ENCODE data around the gene LMLN.
"Not testable (repeated sequence)": the region's sequence is repeated elsewhere in the genome, so short reads cannot be mapped to it uniquely, and the experiment has no call there.

The LMLN gene

GRCh38 chr3:198081421-198081844, 121.4 kb downstream of the LMLN start:
- DNase-seq = no peak

- DNase-seq = not testable (repeated sequence)
These were observed 122.2 kb downstream of the LMLN start for GRCh38 chr3:198082226-198082625.

DNA sequence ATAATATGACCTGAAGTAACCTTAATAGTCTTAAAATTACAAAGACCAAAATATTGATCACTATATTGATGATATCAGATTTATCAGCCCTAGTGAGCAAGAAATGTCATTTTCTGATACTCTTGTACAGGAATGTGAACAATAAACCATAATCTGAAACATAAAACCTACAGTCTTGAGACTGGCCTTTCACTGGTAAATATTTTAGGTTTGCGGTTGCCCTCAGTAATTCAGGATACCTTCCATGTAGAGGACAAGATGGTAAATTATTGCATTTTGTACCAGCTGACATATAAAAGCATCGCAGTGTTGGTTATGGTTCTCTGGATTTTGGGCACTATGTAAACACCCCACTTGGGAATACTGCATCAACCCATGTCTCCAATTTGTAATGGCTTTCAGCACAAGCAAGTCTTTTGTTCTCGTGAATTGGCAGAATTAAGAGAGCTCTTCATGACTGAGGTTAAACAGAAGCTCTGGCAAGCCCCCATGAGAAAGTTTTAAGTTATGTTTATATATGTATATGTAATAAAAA, 128.5 kb downstream of the LMLN start:
- no peak for DNase-seq

DNA sequence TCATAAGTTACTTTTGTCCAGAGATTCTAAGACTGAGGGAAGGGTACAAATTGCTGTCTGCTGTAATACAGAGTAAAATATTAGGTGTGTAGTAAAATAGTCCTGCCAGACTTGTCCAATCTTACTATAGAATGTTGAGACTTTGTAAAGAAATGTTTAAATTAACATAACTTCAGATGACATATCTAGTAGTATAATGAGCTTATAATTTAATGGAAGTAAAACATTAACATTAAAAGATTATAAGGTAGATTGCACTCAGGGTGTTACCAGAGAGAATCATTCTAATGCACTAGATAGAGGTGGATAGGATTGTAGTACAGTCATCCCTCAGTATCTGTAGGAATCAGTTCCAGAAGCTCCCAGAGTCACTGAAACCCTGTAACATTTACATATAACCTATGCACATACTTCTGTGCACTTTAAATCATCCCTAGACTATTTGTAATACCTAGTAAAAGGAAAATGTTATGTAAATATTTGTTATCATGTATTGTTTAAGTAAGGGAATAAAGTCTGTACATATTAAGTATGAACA, 130.8 kb downstream of the LMLN start:
- DNase-seq = no peak

DNA sequence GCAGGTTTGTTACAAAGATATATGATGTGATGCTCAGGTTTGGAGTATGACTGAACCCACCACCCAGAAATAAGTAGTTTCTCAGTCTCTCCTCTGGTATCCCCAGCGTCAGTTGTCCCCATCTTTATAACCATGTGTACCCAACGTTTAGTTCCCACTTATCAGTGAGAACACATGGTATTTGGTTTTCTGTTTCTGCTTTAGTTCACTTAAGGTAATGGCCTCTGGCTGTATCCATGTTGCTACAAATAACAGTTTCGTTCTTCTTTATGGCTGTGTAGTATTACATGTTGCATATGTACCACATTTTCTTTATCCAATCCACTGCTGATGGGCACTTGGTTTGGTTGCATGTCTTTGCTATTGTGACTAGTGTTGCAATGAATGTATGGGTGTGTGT, 132.3 kb downstream of the LMLN start:
- no peak for DNase-seq

DNA sequence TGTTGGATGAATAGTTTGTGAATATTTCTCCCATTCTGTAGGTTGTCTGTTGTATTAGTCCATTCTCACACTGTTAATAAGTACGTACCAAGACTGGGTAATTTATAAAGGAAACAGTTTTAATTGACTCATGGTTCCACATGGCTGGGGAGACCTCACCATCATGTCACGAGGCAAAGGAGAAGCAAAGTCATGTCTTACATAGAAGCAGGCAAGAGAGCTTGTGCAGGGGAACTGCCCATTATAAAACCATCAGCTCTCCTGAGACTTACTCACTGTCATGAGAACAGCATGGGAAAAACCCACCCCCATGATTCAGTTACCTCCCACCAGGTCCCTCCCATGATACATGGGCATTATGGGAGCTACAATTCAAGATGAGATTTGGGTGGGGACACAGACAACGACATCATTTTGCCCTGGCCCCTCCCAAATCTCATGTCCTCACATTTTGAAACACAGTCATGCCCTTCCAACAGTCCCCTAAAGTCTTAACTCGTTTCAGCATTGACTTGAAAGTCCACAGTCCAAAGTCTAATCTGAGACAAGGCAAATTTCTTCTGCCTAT, 133.2 kb downstream of the LMLN start:
- no peak for DNase-seq
